Amygdala (tissue), 56 donors: ENCODE results near the gene RRP7A.
"Not testable (repeated sequence)": the region's sequence is repeated elsewhere in the genome, so short reads cannot be mapped to it uniquely, and the experiment has no call there.

Experiments
- DNase-seq, 56 donors: peaks; one replicate each; lab custom pipeline; 2025; lab: John Stamatoyannopoulos, UW

Gene RRP7A

GRCh38 chr22:42519525-42520401, at the start of gene RRP7A:
RRP7A (minus strand) TSS chr22:42519796; CDS start chr22:42519786, 10 bp downstream.
- peak in 53 of 56 donors; percentile 25 to 89 (median 66) for DNase-seq

- not testable (repeated sequence) for DNase-seq
Measured at GRCh38 chr22:42567950-42568349, 48.4 kb upstream of the RRP7A start.

GRCh38 chr22:42565956-42566355, 46.4 kb upstream of the RRP7A start:
- DNase-seq, result no peak

GRCh38 chr22:42564699-42565098, 45.1 kb upstream of the RRP7A start:
- DNase-seq, result no peak

GRCh38 chr22:42563943-42564342, 44.3 kb upstream of the RRP7A start:
- not testable (repeated sequence) for DNase-seq

- DNase-seq, result no peak
Measured at GRCh38 chr22:42562684-42563083, 43.1 kb upstream of the RRP7A start.

- no peak for DNase-seq
Measured at GRCh38 chr22:42562279-42562678, 42.7 kb upstream of the RRP7A start.

- no peak for DNase-seq
Measured at GRCh38 chr22:42561856-42562255, 42.3 kb upstream of the RRP7A start.

GRCh38 chr22:42560781-42561180, 41.2 kb upstream of the RRP7A start:
- peak in 2 of 56 donors; percentile 9 to 12 for DNase-seq

GRCh38 chr22:42560381-42560780, 40.8 kb upstream of the RRP7A start:
- DNase-seq, result no peak

- peak in 53 of 56 donors; percentile 18 to 94 (median 61) for DNase-seq
Measured at GRCh38 chr22:42553475-42554361, 34.1 kb upstream of the RRP7A start, which contains the start of gene SERHL2. SERHL2 (plus strand) TSS chr22:42553956; CDS start chr22:42554021, 65 bp downstream.

GRCh38 chr22:42552294-42552647, 32.7 kb upstream of the RRP7A start:
- DNase-seq, result not testable (repeated sequence)

GRCh38 chr22:42549331-42550060, 29.9 kb upstream of the RRP7A start:
- no peak for DNase-seq

- DNase-seq, result no peak
Measured at GRCh38 chr22:42548597-42549330, 29.2 kb upstream of the RRP7A start.

- DNase-seq, result not testable (repeated sequence)
Measured at GRCh38 chr22:42548126-42548525, 28.5 kb upstream of the RRP7A start.

GRCh38 chr22:42547562-42547961, 28.0 kb upstream of the RRP7A start:
- no peak for DNase-seq

GRCh38 chr22:42544686-42545085, 25.1 kb upstream of the RRP7A start:
- no peak for DNase-seq

GRCh38 chr22:42539236-42539771, 19.7 kb upstream of the RRP7A start:
- not testable (repeated sequence) for DNase-seq

- DNase-seq, result not testable (repeated sequence)
Measured at GRCh38 chr22:42537199-42537831, 17.7 kb upstream of the RRP7A start.
